ENCODE measurements around the gene ZNF189.
"Not testable (repeated sequence)": the region's sequence is repeated elsewhere in the genome, so short reads cannot be mapped to it uniquely, and the experiment has no call there.

The ZNF189 gene

GRCh38 chr9:101380295-101380694 lies 18.4 kb upstream of the ZNF189 start:
- no peak for DNase-seq

- DNase-seq, result no peak
Measured at GRCh38 chr9:101381118-101381517, 17.5 kb upstream of the ZNF189 start.

GRCh38 chr9:101381833-101382342 lies 16.8 kb upstream of the ZNF189 start:
- no peak for DNase-seq

- no peak for DNase-seq
Measured at GRCh38 chr9:101383361-101383760, 15.3 kb upstream of the ZNF189 start.

GRCh38 chr9:101384873-101385536 lies 13.6 kb upstream of the ZNF189 start, which contains the start of gene BAAT:
Gene BAAT (minus strand): TSS chr9:101385006. CDS start chr9:101371404, 13,602 bp downstream.
- not testable (repeated sequence) for DNase-seq

GRCh38 chr9:101387871-101388506 lies 10.7 kb upstream of the ZNF189 start:
- peak; percentile 50 for DNase-seq

GRCh38 chr9:101388507-101388993 lies 10.1 kb upstream of the ZNF189 start:
- no peak for DNase-seq

- no peak for DNase-seq
Measured at GRCh38 chr9:101393135-101393534, 5.5 kb upstream of the ZNF189 start.

GRCh38 chr9:101394687-101395086 lies 4.0 kb upstream of the ZNF189 start:
- DNase-seq, result no peak

GRCh38 chr9:101397746-101398067 lies 944 bp upstream of the ZNF189 start:
- no peak for DNase-seq

- DNase-seq, result no peak
Measured at GRCh38 chr9:101398930-101399642, 435 bp downstream of the ZNF189 start.

GRCh38 chr9:101399643-101399970 lies 956 bp downstream of the ZNF189 start:
- DNase-seq, result no peak

GRCh38 chr9:101400120-101400519 lies 1.5 kb downstream of the ZNF189 start:
- no peak for DNase-seq

GRCh38 chr9:101403516-101404285 lies 5.0 kb downstream of the ZNF189 start:
- no peak for DNase-seq

- DNase-seq, result no peak
Measured at GRCh38 chr9:101408374-101409078, 9.9 kb downstream of the ZNF189 start.

- peak; percentile 7 for DNase-seq
Measured at GRCh38 chr9:101409079-101409477, 10.4 kb downstream of the ZNF189 start.

GRCh38 chr9:101414839-101415238 lies 16.2 kb downstream of the ZNF189 start:
- no peak for DNase-seq

- no peak for DNase-seq
Measured at GRCh38 chr9:101415578-101415977, 16.9 kb downstream of the ZNF189 start.

- no peak for DNase-seq
Measured at GRCh38 chr9:101417389-101417788, 18.7 kb downstream of the ZNF189 start.

GRCh38 chr9:101417977-101418376 lies 19.3 kb downstream of the ZNF189 start:
- DNase-seq, result no peak

GRCh38 chr9:101418518-101419430 lies 20.1 kb downstream of the ZNF189 start:
- peak; percentile 57 for DNase-seq
